ENCODE data around the gene LDLRAP1.

LDLRAP1 gene

GRCh38 chr1:25554886-25555752 is 11.7 kb downstream of the LDLRAP1 start:
- H3K4me1 Mint-ChIP-seq (ENCODE audit: low read depth in 2 of 2) = peaks cover 74 to 84% of the 10 kb centered on the region in 2 donors
- ATAC-seq (replicated peaks) (no peak), DNase-seq (no peak)
- no peaks in the 10 kb centered on the region for H3K27me3 Mint-ChIP-seq
- H3K9me3 Mint-ChIP-seq = no peaks in the 10 kb centered on the region
- peaks cover 12% of the 10 kb centered on the region for H3K36me3 Mint-ChIP-seq (ENCODE audit: insufficient read depth)
- peak overlapping the region; percentile 92 to 94 for H3K27ac Mint-ChIP-seq
- peak overlapping the region; percentile 61 to 73 for H3K4me3 Mint-ChIP-seq

DNA sequence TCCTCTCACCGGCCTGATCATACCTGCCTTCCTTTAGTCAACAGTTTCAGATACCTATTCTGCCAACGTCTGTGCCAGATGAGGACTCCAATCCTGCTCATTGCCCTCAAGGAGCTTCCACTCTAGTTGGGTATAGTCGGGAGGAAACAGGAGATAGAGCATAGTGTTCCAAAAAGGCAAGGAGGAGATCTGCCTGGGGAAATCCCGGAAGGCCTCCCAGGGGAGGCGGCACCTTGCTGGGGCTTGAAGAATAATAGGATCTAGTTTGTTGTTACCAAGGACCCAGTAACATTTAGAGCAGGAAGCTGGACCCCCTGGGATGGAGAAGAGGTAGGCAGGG is 12.3 kb downstream of the LDLRAP1 start:
- H3K4me1 Mint-ChIP-seq (ENCODE audit: low read depth in 2 of 2) = peaks cover 68 to 79% of the 10 kb centered on the region in 2 donors
- H3K36me3 Mint-ChIP-seq (ENCODE audit: insufficient read depth) = peaks cover 12% of the 10 kb centered on the region
- peak overlapping the region; percentile 61 to 73 for H3K4me3 Mint-ChIP-seq
- no peaks in the 10 kb centered on the region for H3K27me3 Mint-ChIP-seq
- H3K27ac Mint-ChIP-seq = peak overlapping the region; percentile 92 to 94
- no peak for ATAC-seq (replicated peaks)
- no peak for DNase-seq
- H3K9me3 Mint-ChIP-seq = no peaks in the 10 kb centered on the region

DNA sequence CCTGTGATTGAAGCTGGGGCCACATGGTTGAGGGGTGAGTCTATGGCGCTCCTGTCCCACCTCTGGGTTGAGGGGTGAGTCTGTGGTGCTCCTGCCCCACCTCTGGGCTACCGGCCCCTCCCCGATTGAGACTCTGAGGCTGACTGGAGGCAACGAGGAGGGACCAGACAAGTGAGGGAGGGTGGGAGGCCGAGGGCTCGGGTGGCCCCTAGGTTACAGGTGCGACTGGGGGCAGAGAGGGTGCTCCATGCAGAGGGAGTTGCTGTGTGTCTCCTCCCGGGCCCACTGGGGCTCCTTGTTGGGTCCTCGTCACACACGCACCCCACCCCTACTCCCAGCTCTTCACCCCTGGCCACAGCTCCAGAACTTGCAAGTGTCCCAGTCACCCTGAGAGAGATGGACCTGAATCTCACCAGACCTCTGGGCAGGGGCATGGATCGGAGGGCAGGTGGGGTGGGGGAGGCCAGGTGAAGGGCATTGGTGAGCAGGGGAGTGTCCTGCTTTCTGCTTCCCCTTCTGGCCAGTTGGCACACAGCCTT is 12.8 kb downstream of the LDLRAP1 start:
- H3K36me3 Mint-ChIP-seq (ENCODE audit: insufficient read depth) = peaks cover 12% of the 10 kb centered on the region
- peak overlapping the region; percentile 92 to 94 for H3K27ac Mint-ChIP-seq
- DNase-seq (no peak), ATAC-seq (replicated peaks) (peak; percentile 53)
- H3K4me1 Mint-ChIP-seq (ENCODE audit: low read depth in 2 of 2) = peaks cover 63 to 75% of the 10 kb centered on the region in 2 donors
- no peaks in the 10 kb centered on the region for H3K27me3 Mint-ChIP-seq
- H3K4me3 Mint-ChIP-seq = peak overlapping the region; percentile 61 to 73
- H3K9me3 Mint-ChIP-seq = no peaks in the 10 kb centered on the region

- Mint-ChIP-seq H3K9me3 (no peaks in the 10 kb centered on the region), H3K27ac (peak overlapping the region; percentile 92 to 94), H3K36me3 (ENCODE audit: insufficient read depth) (peaks cover 9% of the 10 kb centered on the region), H3K4me3 (peak overlapping the region; percentile 61 to 73), H3K4me1 (ENCODE audit: low read depth in 2 of 2) (peaks cover 63 to 73% of the 10 kb centered on the region in 2 donors), H3K27me3 (no peaks in the 10 kb centered on the region)
- ATAC-seq (replicated peaks) (peak; percentile 70), DNase-seq (peak in 2 of 3 experiments; percentile 23 to 33)
Measured at GRCh38 chr1:25556791-25557476, 13.5 kb downstream of the LDLRAP1 start.

GRCh38 chr1:25557543-25557942 is 14.1 kb downstream of the LDLRAP1 start:
- Mint-ChIP-seq H3K4me1 (ENCODE audit: low read depth in 2 of 2) (peaks cover 59 to 73% of the 10 kb centered on the region in 2 donors), H3K9me3 (no peaks in the 10 kb centered on the region)

GRCh38 chr1:25559031-25559430 is 15.6 kb downstream of the LDLRAP1 start:
- ATAC-seq (replicated peaks) (no peak), DNase-seq (no peak)
- H3K27me3 Mint-ChIP-seq = no peaks in the 10 kb centered on the region
- H3K4me1 Mint-ChIP-seq (ENCODE audit: low read depth in 2 of 2) = peaks cover 51 to 70% of the 10 kb centered on the region in 2 donors
- H3K36me3 Mint-ChIP-seq (ENCODE audit: insufficient read depth) = peaks cover 8% of the 10 kb centered on the region
- H3K27ac Mint-ChIP-seq = peak overlapping the region; percentile 80 to 92
- H3K4me3 Mint-ChIP-seq = peak overlapping the region in 1 of 2 donors; percentile 15
- no peaks in the 10 kb centered on the region for H3K9me3 Mint-ChIP-seq

More at GRCh38 chr1:25557543-25557942, 14.1 kb downstream of the LDLRAP1 start:
- Mint-ChIP-seq H3K27ac (peak overlapping the region; percentile 80 to 92), H3K4me3 (peak overlapping the region in 1 of 2 donors; percentile 8), H3K27me3 (no peaks in the 10 kb centered on the region), H3K36me3 (ENCODE audit: insufficient read depth) (peaks cover 10% of the 10 kb centered on the region)
- DNase-seq = no peak
- no peak for ATAC-seq (replicated peaks)

DNA sequence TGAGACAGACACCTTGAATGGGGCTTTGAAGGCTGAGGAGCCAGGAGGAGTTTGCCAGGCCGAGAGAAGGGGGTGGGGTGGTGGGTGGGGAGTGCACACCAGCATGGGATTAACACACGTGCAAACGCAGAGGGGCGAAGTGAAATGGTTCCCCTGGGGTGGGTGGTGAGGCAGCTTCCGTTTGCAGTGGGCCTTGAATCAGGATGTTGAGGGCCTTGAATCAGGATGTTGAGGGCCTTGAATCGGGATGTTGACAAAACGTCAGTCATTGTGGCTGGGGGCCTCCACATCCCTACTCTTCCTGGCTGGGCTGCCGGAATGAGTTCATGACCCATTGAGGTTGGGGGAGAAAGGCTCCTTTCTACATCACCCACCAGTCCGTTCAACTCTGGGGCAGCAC is 16.6 kb downstream of the LDLRAP1 start:
- peaks cover 14% of the 10 kb centered on the region for H3K36me3 Mint-ChIP-seq (ENCODE audit: insufficient read depth)
- ATAC-seq (replicated peaks) (no peak), DNase-seq (no peak)
- peak overlapping the region; percentile 80 to 92 for H3K27ac Mint-ChIP-seq
- no peaks in the 10 kb centered on the region for H3K27me3 Mint-ChIP-seq
- H3K9me3 Mint-ChIP-seq = no peaks in the 10 kb centered on the region
- peaks cover 50 to 63% of the 10 kb centered on the region in 2 donors for H3K4me1 Mint-ChIP-seq (ENCODE audit: low read depth in 2 of 2)
- H3K4me3 Mint-ChIP-seq = peak overlapping the region in 1 of 2 donors; percentile 43

- Mint-ChIP-seq H3K27me3 (no peaks in the 10 kb centered on the region), H3K4me3 (peak overlapping the region; percentile 86 to 90), H3K4me1 (ENCODE audit: low read depth in 2 of 2) (peaks cover 44 to 59% of the 10 kb centered on the region in 2 donors), H3K36me3 (ENCODE audit: insufficient read depth) (peaks cover 11% of the 10 kb centered on the region), H3K9me3 (no peaks in the 10 kb centered on the region), H3K27ac (peak overlapping the region; percentile 92 to 96)
- DNase-seq (no peak), ATAC-seq (replicated peaks) (no peak)
Measured at GRCh38 chr1:25560788-25561187, 17.4 kb downstream of the LDLRAP1 start.

GRCh38 chr1:25561421-25562100 is 18.2 kb downstream of the LDLRAP1 start:
- Mint-ChIP-seq H3K9me3 (no peaks in the 10 kb centered on the region), H3K27me3 (no peaks in the 10 kb centered on the region), H3K27ac (peak overlapping the region; percentile 92 to 96), H3K4me3 (peak overlapping the region; percentile 86 to 90), H3K4me1 (ENCODE audit: low read depth in 2 of 2) (peaks cover 49 to 57% of the 10 kb centered on the region in 2 donors), H3K36me3 (ENCODE audit: insufficient read depth) (peaks cover 10% of the 10 kb centered on the region)
- ATAC-seq (replicated peaks) (peak; percentile 12), DNase-seq (no peak)

- peak overlapping the region; percentile 92 to 96 for H3K27ac Mint-ChIP-seq
- peaks cover 43 to 51% of the 10 kb centered on the region in 2 donors for H3K4me1 Mint-ChIP-seq (ENCODE audit: low read depth in 2 of 2)
- ATAC-seq (replicated peaks) (peak; percentile 92), DNase-seq (peak; percentile 84 to 87 (median 84))
- H3K9me3 Mint-ChIP-seq = no peaks in the 10 kb centered on the region
- H3K27me3 Mint-ChIP-seq = no peaks in the 10 kb centered on the region
- peaks cover 11% of the 10 kb centered on the region for H3K36me3 Mint-ChIP-seq (ENCODE audit: insufficient read depth)
- H3K4me3 Mint-ChIP-seq = peak overlapping the region; percentile 86 to 90
Measured at GRCh38 chr1:25562101-25562927, 18.9 kb downstream of the LDLRAP1 start.

DNA sequence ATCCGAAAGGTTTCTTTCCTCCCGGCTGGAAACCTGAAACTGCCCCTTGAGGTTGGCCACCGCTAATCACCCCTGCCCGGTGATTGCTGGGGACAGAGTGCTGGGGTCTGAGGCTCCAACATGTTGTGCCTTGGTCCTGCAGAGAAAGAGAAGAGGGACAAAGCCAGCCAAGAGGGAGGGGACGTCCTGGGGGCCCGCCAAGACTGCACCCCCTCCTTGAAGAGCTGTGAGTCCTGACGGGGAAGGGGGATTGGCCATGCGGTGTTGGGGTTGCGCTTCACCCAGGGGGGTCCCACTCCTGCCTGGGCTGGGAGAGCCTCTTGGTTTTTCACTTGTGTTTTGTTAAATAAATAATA is 19.5 kb downstream of the LDLRAP1 start:
- Mint-ChIP-seq H3K4me3 (peak overlapping the region; percentile 86 to 90), H3K27ac (peak overlapping the region; percentile 92 to 96), H3K4me1 (ENCODE audit: low read depth in 2 of 2) (peaks cover 43 to 48% of the 10 kb centered on the region in 2 donors), H3K27me3 (no peaks in the 10 kb centered on the region), H3K9me3 (no peaks in the 10 kb centered on the region), H3K36me3 (ENCODE audit: insufficient read depth) (peaks cover 16% of the 10 kb centered on the region)
- ATAC-seq (replicated peaks) (no peak), DNase-seq (no peak)

DNA sequence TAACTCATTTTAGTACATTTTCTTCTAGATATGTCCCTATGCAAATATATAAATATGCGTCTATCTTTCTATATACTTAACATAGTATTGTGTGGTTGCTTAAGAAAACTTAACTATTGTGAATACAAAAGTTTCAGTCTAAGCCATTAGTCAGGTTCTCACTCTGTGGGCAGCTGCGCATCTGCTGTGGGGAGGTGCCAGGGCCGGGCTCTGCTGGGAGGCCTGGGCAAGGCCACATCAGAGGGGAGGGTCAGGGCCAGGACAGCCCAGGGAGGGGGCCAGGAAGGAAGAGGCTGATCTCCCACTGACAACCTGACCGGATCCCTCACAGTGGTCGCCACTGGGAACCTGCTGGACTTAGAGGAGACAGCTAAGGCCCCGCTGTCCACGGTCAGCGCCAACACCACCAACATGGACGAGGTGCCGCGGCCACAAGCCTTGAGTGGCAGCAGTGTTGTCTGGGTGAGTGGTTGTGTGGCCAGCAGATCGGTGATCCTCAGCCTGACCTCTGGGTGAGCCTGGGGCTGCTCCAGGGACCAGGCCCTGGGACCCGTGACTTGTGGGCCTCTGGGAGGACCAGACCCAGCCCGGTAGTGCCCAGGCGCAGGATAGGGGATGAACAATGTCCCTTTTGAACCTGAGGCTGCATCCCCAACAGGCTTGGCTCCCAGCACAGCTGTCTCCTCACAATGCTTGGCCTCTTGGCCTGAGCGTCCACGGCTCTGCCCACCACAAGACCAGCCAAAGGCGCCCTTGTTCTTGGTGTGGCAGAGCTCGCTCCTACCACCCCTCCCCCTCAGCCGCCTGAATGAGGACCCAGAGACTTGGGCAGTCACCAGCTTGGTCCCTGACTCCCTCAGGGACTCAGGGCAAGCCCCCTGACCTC is 20.2 kb downstream of the LDLRAP1 start:
- Mint-ChIP-seq H3K36me3 (ENCODE audit: insufficient read depth) (peaks cover 22% of the 10 kb centered on the region), H3K4me3 (peak overlapping the region; percentile 86 to 90)
- ATAC-seq (replicated peaks) = no peak

More for the DNA sequence above, 20.2 kb downstream of the LDLRAP1 start:
- Mint-ChIP-seq H3K27ac (peak overlapping the region; percentile 92 to 96), H3K27me3 (no peaks in the 10 kb centered on the region), H3K9me3 (no peaks in the 10 kb centered on the region), H3K4me1 (ENCODE audit: low read depth in 2 of 2) (peaks cover 48 to 49% of the 10 kb centered on the region in 2 donors)
- no peak for DNase-seq
